OCI-LY7 (cell line): Measurements from ENCODE around the gene KLF3.

Source experiments
- CTCF ChIP-seq: fragments of 200-600 bp; sonication (generic); conservative IDR thresholded peaks from 2 replicates; pipeline ENCODE4 v1.5.1; 2014; ENCODE audit warnings: mild to moderate bottlenecking, antibody characterized with exemption, low read length, moderate library complexity, mixed read lengths
- EZH2phosphoT487 ChIP-seq: fragments of 200-600 bp; sonication (generic); IDR thresholded peaks from 2 replicates; pipeline ENCODE4 v1.6.1; 2018; ENCODE audit warnings: low read depth, borderline replicate concordance, mild to moderate bottlenecking, mixed run types, antibody characterized with exemption, low read length, moderate library complexity, mixed read lengths

GRCh38 chr4:38692421-38692820 is 28.4 kb downstream of the KLF3 start:
- TF ChIP-seq CTCF (no peak), EZH2phosphoT487 (no peak)
